GM18868 (cell line): ENCODE data around the gene ACYP2.
A peak's percentile ranks its signal among the peaks of the same experiment; 100 is the strongest.
"Not testable (repeated sequence)": the region's sequence is repeated elsewhere in the genome, so short reads cannot be mapped to it uniquely, and the experiment has no call there.

Source experiments
- ATAC-seq: cut with Tn5 transposase; IDR thresholded peaks from one replicate; pipeline ENCODE4 v1.9.1; 2021; ENCODE audit warnings: mild to moderate bottlenecking, moderate library complexity; ENCODE audit not compliant: unreplicated experiment

ACYP2 gene

GRCh38 chr2:54262015-54262765 lies 146.8 kb downstream of the ACYP2 start:
- ATAC-seq: no peak

DNA sequence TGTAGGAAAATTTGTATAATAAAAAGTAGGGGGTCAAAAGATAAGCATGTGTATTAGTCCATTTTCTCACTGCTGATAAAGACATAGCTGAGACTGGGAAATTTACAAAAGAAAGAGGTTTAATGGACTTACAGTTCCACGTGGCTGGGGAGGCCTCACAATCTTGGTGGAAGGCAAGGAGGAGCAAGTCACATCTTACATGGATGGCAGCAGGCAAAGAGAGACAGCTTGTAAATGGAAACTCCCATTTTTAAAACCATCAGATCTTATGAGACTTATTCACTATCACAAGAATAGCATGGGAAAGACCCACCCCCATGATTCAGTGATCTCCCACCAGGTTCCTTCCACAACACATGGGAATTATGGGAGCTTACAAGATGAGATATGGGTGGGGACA lies 149.7 kb downstream of the ACYP2 start:
- ATAC-seq: not testable (repeated sequence)

DNA sequence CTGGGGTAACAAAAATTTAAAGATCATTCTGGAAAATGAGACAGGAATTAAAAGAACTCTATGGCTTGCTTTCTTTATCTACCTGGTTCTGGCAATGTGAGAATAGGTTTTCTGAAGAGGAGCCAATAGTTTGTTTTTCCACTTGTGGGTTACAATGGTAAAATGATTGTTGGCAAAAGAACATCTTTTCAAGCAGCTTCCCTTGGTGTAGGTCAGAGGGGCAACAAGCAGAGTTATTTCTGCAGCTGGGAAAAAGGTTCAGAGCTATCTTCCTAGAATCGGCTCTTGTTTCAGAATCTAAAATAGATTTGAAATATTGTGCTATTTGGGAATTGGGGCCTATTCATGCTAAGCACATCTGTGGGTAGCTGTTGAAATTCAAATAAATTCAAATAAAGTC lies 152.2 kb downstream of the ACYP2 start:
- ATAC-seq: no peak

DNA sequence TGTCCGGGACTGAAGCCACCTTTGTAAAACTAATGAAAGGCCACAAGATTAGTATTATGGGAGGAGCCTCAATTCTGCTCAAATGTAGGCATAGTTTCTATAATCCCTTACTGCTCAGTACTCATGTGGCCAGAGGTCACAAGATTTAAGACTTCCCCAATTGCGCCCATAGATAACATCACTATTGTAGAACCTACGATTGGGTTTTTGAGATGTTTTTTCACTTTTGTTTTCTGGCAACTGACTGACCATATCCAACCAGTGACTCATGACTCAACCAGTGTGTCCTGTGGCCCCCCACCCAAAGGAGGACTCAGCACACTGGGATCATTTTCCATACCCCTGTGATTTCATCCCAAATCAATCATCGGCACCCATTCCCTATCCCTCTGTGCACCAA lies 155.8 kb downstream of the ACYP2 start:
- ATAC-seq: peak; percentile 29

DNA sequence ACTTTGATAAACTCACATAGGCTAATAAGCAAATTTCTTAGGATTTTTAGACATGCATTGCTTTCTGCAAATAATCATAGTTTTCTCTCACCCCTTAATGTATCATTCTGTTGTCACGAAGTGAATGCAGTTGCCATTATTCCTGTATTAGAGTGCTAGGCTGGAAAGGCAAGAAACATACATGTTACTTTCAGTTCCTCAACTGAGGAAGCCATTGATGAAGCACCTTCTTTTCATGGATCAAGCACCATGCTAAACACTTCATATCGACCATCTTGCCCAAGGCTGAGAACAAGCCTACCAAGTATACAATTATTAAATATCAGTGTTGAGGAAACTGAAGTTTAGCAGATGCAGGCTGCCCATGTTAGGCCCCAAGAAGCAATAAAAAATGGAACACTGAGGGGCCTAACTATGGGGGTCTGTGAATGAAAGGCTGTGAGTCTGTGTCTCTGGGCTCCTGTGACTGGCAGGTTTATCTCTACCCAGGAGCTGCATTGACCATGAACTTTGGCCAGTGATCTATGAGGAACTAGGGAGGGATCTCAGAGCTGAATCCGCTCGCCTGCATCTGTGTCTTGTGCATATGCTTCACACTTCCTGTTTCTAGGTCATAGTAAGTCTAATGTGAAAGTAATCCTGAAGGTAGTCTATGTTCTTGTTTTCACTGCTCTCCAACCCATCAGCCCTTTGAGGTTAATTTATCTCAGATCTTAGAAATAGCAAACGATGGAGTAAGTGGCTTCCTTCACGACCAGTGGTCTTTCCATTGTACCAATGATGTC lies 156.6 kb downstream of the ACYP2 start:
- ATAC-seq: peak; percentile 97

DNA sequence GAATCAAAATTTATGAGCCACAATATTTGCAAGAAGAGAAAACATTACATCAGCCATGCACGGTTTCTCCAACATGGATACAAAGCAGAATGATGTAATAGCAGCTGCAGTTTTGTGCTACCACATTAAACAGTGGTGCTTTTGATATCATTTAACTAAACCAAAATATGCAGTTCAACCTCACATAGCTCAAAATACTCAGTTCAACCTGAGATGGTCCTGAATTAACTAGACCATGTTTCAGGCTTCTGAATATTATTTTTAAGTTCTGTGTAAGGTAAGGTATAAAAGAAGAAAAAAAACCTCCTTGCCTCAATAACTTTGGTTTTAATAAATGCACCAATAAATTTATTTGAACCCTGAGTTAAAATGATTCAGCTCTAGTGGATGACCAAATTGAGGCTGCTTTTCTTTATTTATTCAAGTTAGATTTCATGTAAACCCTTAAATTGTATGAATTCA lies 159.4 kb downstream of the ACYP2 start:
- ATAC-seq: no peak

GRCh38 chr2:54275541-54275940 lies 160.1 kb downstream of the ACYP2 start:
- no peak for ATAC-seq

- ATAC-seq: no peak
Observed at GRCh38 chr2:54279385-54279784, 164.0 kb downstream of the ACYP2 start.

- ATAC-seq: no peak
Observed at GRCh38 chr2:54284826-54285225, 169.4 kb downstream of the ACYP2 start.

- ATAC-seq: no peak
Observed at GRCh38 chr2:54285451-54285850, 170.0 kb downstream of the ACYP2 start.

GRCh38 chr2:54287532-54287931 lies 172.1 kb downstream of the ACYP2 start:
- ATAC-seq: no peak

DNA sequence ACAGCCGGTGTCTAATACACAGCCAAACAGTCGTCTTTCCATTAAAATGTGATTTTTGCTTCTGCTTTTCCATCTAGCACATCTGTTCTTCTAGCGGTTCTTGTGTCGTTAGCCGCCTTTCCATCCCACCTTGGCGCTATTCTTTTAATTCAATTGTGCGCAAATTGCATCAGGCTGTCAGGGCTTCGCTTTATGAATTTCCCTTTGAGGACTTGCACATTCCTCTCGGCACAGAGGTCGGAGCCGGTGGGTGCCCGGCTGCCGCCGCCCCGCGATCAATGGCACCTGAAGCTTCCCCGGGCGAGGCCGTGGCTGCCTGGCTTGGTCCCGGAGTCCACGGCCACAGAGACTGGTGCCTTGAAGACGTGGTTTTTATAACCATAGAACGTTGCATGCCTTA lies 174.5 kb downstream of the ACYP2 start:
- no peak for ATAC-seq

DNA sequence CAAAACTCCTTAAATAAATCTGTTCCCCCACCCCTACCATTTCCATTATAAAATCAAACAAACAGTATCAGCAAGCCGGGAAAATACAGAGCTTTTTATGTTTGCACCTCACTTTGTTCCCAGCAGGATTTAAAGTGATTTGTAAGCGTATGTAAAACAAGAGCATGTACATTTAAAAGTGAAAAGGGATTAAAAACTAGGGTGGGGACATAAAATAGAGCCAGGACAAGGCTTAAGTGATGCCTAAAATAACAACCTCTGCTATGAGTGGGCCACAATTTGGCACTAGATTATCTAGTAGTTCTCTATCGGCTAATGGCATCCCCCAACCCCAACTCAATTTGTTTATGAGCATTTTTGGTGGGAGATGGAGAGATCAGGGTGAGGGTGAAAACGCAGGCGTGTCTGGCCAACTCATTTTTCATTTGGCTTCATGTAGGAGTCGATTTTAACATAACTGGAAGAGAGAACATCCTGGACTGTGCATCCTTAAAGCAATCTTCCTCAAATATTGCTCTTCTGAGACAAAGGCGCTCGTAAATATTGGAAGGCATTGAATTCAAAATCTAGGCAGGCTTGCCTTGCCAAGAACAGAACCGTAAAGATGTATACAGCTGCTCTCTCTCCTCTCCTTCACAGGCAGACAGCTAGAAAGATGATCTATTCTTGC lies 175.1 kb downstream of the ACYP2 start:
- ATAC-seq: no peak

DNA sequence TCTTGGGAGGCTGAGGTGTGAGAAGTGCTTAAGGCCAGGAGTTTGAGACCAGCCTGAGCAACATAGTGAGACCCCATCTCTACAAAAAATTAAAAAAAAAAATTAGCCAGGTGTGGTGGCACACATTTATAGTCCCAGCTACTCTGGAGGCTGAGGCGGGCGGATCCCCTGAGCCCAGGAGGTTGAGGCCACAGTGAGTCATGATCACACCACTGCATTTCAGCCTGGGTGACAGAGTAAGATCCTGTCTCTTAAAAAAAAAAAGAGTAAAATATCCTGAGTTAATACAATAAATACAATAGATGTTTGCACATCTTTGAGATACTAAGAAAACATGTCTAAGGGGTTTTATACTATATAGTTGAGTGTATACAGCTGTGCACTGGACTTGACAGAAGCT lies 179.2 kb downstream of the ACYP2 start:
- not testable (repeated sequence) for ATAC-seq

GRCh38 chr2:54295911-54296310 lies 180.5 kb downstream of the ACYP2 start:
- ATAC-seq: no peak

DNA sequence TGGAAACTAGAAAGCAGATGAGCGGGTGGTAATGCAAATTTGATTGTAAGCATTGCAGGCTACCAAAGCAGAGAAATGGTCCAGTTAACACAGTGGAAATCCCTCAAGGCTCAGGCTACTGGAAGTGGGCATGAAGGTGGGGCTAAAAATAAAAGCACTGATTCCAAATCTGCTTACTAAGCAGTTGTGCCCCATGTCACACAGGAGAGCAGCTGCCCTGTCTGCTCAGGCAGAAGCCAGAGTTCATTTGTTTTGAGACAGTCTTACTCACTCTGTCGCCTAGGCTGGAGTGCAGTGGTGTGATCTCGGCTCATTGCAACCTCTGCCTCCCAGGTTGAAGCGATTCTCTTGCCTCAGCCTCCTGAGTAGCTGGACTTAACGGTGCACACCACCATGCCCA lies 183.1 kb downstream of the ACYP2 start:
- no peak for ATAC-seq

- ATAC-seq: no peak
Observed at GRCh38 chr2:54303631-54304030, 188.2 kb downstream of the ACYP2 start.

DNA sequence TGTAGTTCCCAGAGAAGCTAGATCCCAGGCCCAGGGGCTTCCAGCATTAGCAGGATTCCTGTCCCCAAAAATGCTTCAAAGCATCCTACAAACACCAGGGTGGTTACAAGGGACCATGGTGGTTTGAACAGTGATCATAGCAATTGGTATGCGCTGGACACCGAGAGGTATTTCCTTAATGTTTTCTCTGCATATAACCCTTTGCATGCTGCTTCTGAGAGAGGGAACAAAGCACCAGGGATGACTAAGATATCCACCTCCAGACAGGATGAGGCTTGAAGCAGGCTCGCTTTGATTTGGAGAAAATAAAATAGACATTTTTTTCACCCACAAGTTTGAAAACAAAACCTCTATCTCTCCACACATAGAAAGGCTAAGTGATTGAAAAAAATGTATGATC lies 191.1 kb downstream of the ACYP2 start:
- no peak for ATAC-seq

GRCh38 chr2:54308186-54308585 lies 192.8 kb downstream of the ACYP2 start:
- no peak for ATAC-seq

- ATAC-seq: no peak
Observed at GRCh38 chr2:54308782-54309181, 193.4 kb downstream of the ACYP2 start.

DNA sequence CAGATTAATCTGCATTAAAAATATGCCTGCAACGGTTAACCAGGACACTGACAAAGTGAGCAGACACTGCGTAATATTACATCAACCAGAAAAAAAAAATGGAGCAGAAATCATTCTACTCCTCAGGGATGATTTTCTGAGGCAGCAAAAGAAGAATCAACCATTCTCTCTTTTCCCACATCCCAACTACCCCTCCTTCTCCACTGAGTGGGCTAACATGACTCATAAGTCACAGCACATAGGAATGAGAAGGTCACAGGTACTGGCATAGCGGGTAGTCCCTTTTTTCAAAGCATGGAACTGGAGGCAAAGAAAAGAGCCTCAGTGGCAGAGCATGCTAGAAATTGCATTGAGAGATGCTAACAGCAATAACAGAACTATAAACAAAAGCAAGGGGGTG lies 194.9 kb downstream of the ACYP2 start:
- no peak for ATAC-seq

DNA sequence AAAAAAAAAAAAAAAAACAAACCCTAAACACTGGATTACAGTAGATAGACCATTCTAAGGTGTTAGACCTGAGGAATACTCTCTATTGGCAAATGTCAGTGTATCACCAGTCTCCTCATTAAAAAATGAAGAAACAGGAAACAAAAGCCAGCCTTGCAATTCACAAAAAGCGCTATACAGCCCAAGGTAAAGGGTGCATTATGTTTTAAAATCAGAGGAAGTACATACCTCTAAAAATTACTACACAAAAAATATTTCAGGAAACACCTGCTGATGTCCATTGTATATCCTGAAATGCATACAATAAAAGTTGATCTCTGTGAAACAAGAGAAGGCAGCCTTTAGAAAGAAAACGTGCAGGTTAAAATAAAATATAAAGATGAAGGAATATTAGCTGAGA lies 195.5 kb downstream of the ACYP2 start:
- no peak for ATAC-seq
